Pulmonary artery endothelial cell (primary cell): ENCODE measurements around the gene SNCG. TPM values are rescaled to one million over a fixed set of nuclear protein-coding genes. Genes with fewer than 3 reads are reported as not detected.

Experiments
- total RNA-seq: library from RNA; depleted of rRNA; stranded (reverse); fragments of >200 nt; gene quantifications from 2 replicates; pipeline ENCODE4 v1.2.3, GENCODE V29; 2014

The SNCG gene
- total RNA-seq, 1 donor from 2014 or later = 45.0 TPM

Other genes starting within 250 kb of the SNCG start
- gene BMPR1A, start 202.0 kb upstream of the SNCG start, total RNA-seq = 1.4 and 3.0 TPM in 2 replicates
- 355 and 372 TPM in 2 replicates for gene MMRN2, start 984 bp upstream of the SNCG start, total RNA-seq
- 14.3 and 36.5 TPM in 2 replicates for gene ADIRF, start 9.9 kb downstream of the SNCG start, total RNA-seq
- not detected in 2 replicates for gene FAM25A, start 61.7 kb downstream of the SNCG start, total RNA-seq
- 224 and 228 TPM in 2 replicates for gene GLUD1, start 136.2 kb downstream of the SNCG start, total RNA-seq
- gene SHLD2, start 136.6 kb downstream of the SNCG start, total RNA-seq = 22.2 and 28.2 TPM in 2 replicates